H9 (cell line): ENCODE results near the gene NRG3. TPM values are rescaled to one million over a fixed set of nuclear protein-coding genes. Genes with fewer than 3 reads are reported as not detected.

Experiments
- DNase-seq: peaks from one replicate; pipeline ENCODE4 v3.0.0-alpha.2; 2017
- H2AFZ ChIP-seq: one replicate; pipeline ENCODE4 v1.6.1; 2013; ENCODE audit warnings: mild to moderate bottlenecking, low read length, control low read depth, moderate library complexity
- H2AK5ac ChIP-seq: 2 replicates; pipeline ENCODE4 v1.6.1; 2013; ENCODE audit warnings: low read length, control low read depth, mixed read lengths; ENCODE audit not compliant: insufficient read length
- H2BK120ac ChIP-seq: one replicate; pipeline ENCODE4 v1.6.1; 2013; ENCODE audit warnings: low read depth, mild to moderate bottlenecking, low read length, control low read depth, inconsistent platforms; ENCODE audit not compliant: poor library complexity, severe bottlenecking
- H2BK12ac ChIP-seq: 2 replicates; pipeline ENCODE4 v1.6.1; 2013; ENCODE audit warnings: low read length, control low read depth, mixed read lengths, low read depth; ENCODE audit not compliant: insufficient read length
- H2BK15ac ChIP-seq: 2 replicates; pipeline ENCODE4 v1.6.1; 2013; ENCODE audit warnings: low read depth, low read length, control low read depth
- H2BK20ac ChIP-seq: one replicate; pipeline ENCODE4 v1.6.1; 2013; ENCODE audit warnings: low read depth, mild to moderate bottlenecking, low read length, control low read depth, inconsistent platforms; ENCODE audit not compliant: poor library complexity, severe bottlenecking
- H2BK5ac ChIP-seq: 2 replicates; pipeline ENCODE4 v1.6.1; 2013; ENCODE audit warnings: low read length, control low read depth, mixed read lengths; ENCODE audit not compliant: insufficient read length
- H3K14ac ChIP-seq: 2 replicates; pipeline ENCODE4 v1.6.1; 2013; ENCODE audit warnings: low read length, control low read depth; ENCODE audit not compliant: insufficient read depth
- H3K18ac ChIP-seq: 2 replicates; pipeline ENCODE4 v1.6.1; 2013; ENCODE audit warnings: low read depth, mild to moderate bottlenecking, mixed read lengths, low read length, control low read depth; ENCODE audit not compliant: insufficient read length
- H3K23ac ChIP-seq: 2 replicates; pipeline ENCODE4 v1.6.1; 2013; ENCODE audit warnings: low read length, control low read depth, mixed read lengths, low read depth; ENCODE audit not compliant: insufficient read length
- H3K23me2 ChIP-seq: 2 replicates; pipeline ENCODE4 v1.6.1; 2013; ENCODE audit warnings: low read depth, mild to moderate bottlenecking, mixed read lengths, low read length, control low read depth; ENCODE audit not compliant: insufficient read length, poor library complexity, severe bottlenecking
- H3K27ac ChIP-seq: 2 replicates; pipeline ENCODE4 v1.5.1; 2013; ENCODE audit warnings: low read length, control low read depth, mixed read lengths, low read depth; ENCODE audit not compliant: insufficient read length
- H3K27me3 ChIP-seq: 2 replicates; pipeline ENCODE4 v1.6.1; 2013; ENCODE audit warnings: low read length, control low read depth, inconsistent platforms; ENCODE audit not compliant: insufficient read depth
- H3K4ac ChIP-seq: 2 replicates; pipeline ENCODE4 v1.6.1; 2013; ENCODE audit warnings: low read depth, mild to moderate bottlenecking, control low read depth, inconsistent platforms, low read length, moderate library complexity
- H3K4me1 ChIP-seq: 2 replicates; pipeline ENCODE4 v1.6.1; 2013; ENCODE audit warnings: low read length, control low read depth, inconsistent platforms; ENCODE audit not compliant: insufficient read depth
- H3K4me2 ChIP-seq: 2 replicates; pipeline ENCODE4 v1.6.1; 2013; ENCODE audit warnings: low read length, control low read depth, mixed read lengths; ENCODE audit not compliant: insufficient read length, insufficient read depth
- H3K56ac ChIP-seq: 2 replicates; pipeline ENCODE4 v1.6.1; 2013; ENCODE audit warnings: low read depth, mild to moderate bottlenecking, mixed read lengths, low read length, control low read depth; ENCODE audit not compliant: insufficient read length
- H3K79me1 ChIP-seq: 2 replicates; pipeline ENCODE4 v1.6.1; 2013; ENCODE audit warnings: low read depth, mild to moderate bottlenecking, moderate library complexity, low read length, control low read depth, inconsistent platforms; ENCODE audit not compliant: insufficient read depth, poor library complexity, severe bottlenecking
- H3K79me2 ChIP-seq: 2 replicates; pipeline ENCODE4 v1.6.1; 2013; ENCODE audit warnings: low read length, control low read depth, inconsistent platforms; ENCODE audit not compliant: insufficient read depth
- H3K9ac ChIP-seq: 2 replicates; pipeline ENCODE4 v1.6.1; 2013; ENCODE audit warnings: low read length, control low read depth, mixed read lengths; ENCODE audit not compliant: insufficient read length; ENCODE audit errors: extremely low read depth
- H3K9me3 ChIP-seq: one replicate; pipeline ENCODE4 v1.6.1; 2013; ENCODE audit warnings: low read depth, low read length, inconsistent platforms; ENCODE audit not compliant: control insufficient read depth
- H3T11ph ChIP-seq: one replicate; pipeline ENCODE4 v1.6.1; 2013; ENCODE audit warnings: mild to moderate bottlenecking, low read length, control low read depth, inconsistent platforms
- H4K20me1 ChIP-seq: one replicate; pipeline ENCODE4 v1.6.1; 2013; ENCODE audit not compliant: control insufficient read depth, insufficient read length, insufficient read depth
- H4K5ac ChIP-seq: 2 replicates; pipeline ENCODE4 v1.6.1; 2013; ENCODE audit warnings: low read depth, mild to moderate bottlenecking, mixed read lengths, low read length, control low read depth; ENCODE audit not compliant: insufficient read length
- H4K8ac ChIP-seq: replicated peaks from 2 replicates; pipeline ENCODE4 v1.6.1; 2013; ENCODE audit warnings: low read length, control low read depth, mixed read lengths, low read depth; ENCODE audit not compliant: insufficient read length
- H4K91ac ChIP-seq: 2 replicates; pipeline ENCODE4 v1.6.1; 2013; ENCODE audit warnings: low read depth, mild to moderate bottlenecking, moderate library complexity, mixed read lengths, low read length, control low read depth; ENCODE audit not compliant: insufficient read length
- H3K27ac Mint-ChIP-seq, 3 experiments: 2 replicates in 2 of 3; 3 replicates in 1 of 3; pipeline ENCODE4 v1.8.0; 2020 to 2021; ENCODE audit warnings: mixed read lengths in 3 of 3, mild to moderate bottlenecking in 1 of 3, moderate library complexity in 1 of 3
- H3K27me3 Mint-ChIP-seq: 2 replicates; pipeline ENCODE4 v1.8.0; 2021; ENCODE audit warnings: low read depth, mild to moderate bottlenecking, moderate library complexity, mixed read lengths
- H3K36me3 Mint-ChIP-seq, 3 experiments: 2 replicates in 2 of 3; 3 replicates in 1 of 3; pipeline ENCODE4 v1.8.0; 2020 to 2021; ENCODE audit warnings: low read depth in 3 of 3, mixed read lengths in 3 of 3; ENCODE audit not compliant: insufficient read depth in 1 of 3
- H3K4me1 Mint-ChIP-seq, 2 experiments: 2 replicates each; pipeline ENCODE4 v1.8.0; 2020; ENCODE audit warnings: mixed read lengths in 2 of 2
- H3K4me3 Mint-ChIP-seq, 2 experiments: 2 replicates in 1 of 2; 3 replicates in 1 of 2; pipeline ENCODE4 v1.8.0; 2020 to 2021; ENCODE audit warnings: mild to moderate bottlenecking in 2 of 2, mixed read lengths in 2 of 2, moderate library complexity in 1 of 2
- H3K9me3 Mint-ChIP-seq, 2 experiments: 2 replicates in 1 of 2; 3 replicates in 1 of 2; pipeline ENCODE4 v1.8.0; 2020; ENCODE audit warnings: mild to moderate bottlenecking in 2 of 2, mixed read lengths in 2 of 2, moderate library complexity in 1 of 2
- WGBS: extraction: QIAGEN DNeasy Blood & Tissue Kit; methylation state at CpG from one replicate; pipeline ENCODE4 v1.1.7; 2013; ENCODE audit warnings: missing lambda C conversion rate, low lambda C conversion rate, mixed read lengths; ENCODE audit not compliant: insufficient read length; ENCODE audit errors: extremely low coverage; 5-methylcytosine and 5-hydroxymethylcytosine counted together
- total RNA-seq: library from RNA; stranded (reverse); gene quantifications from 2 replicates; pipeline ENCODE4 v1.2.1, GENCODE V29; 2021
- TF ChIP-seq, protein P1 (sequence below): fragments of 200-600 bp; sonication (generic); conservative IDR thresholded peaks from 3 replicates; pipeline ENCODE4 v1.8.0; 2021; ENCODE audit warnings: antibody characterized with exemption, mild to moderate bottlenecking

Gene NRG3
- total RNA-seq, 1 experiment from 2014 or later, result 1.6 TPM

DNA sequence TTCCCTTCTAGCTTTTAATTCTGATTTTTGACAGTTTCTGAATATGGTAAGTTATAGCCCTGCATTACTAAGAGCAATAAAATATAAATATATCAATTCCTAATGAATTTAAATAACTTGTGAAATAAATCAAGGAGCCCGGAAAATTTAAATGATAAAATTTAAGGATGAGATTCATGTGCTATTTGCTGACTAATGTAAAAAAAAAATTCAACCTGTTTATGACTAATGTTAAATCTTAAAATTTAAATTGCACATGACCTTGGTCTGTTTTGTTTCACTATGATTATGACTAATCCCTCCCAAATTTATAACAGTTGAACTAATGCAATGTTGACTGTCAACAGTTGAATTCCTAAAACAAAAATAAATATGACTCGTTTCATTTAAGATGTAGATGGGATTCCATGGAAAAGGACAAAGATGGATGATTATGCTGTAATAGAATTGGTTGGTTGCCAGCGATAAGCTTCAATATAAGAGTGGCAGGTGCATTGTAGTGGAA is 419.9 kb downstream of the NRG3 start:
- no peaks in the 10 kb centered on the region; a peak in 1 of 5 replicates for H3K9me3 Mint-ChIP-seq
- no peak overlapping the region for H4K91ac ChIP-seq

More for the DNA sequence above, 419.9 kb downstream of the NRG3 start:
- Mint-ChIP-seq H3K36me3 (no peaks in the 10 kb centered on the region), H3K4me3 (no peak overlapping the region), H3K4me1 (no peaks in the 10 kb centered on the region), H3K27ac (no peak overlapping the region), H3K27me3 (no peaks in the 10 kb centered on the region)
- Histone ChIP-seq H2AK5ac (no peak overlapping the region), H3K4ac (no peak overlapping the region), H2BK20ac (no peak overlapping the region), H3K4me1 (no peaks in the 10 kb centered on the region), H3K79me1 (no peaks in the 10 kb centered on the region), H2BK120ac (no peak overlapping the region), H2BK15ac (no peak overlapping the region), H3K23ac (no peak overlapping the region), H3K9me3 (no peaks in the 10 kb centered on the region), H3K18ac (no peak overlapping the region), H3K56ac (no peak overlapping the region), H2BK12ac (no peak overlapping the region), H3K9ac (no peak overlapping the region), H3K27ac (no peak overlapping the region), H3K23me2 (no peaks in the 10 kb centered on the region), H2AFZ (no peak overlapping the region), H4K8ac (no peak overlapping the region), H2BK5ac (no peak overlapping the region), H3K14ac (no peak overlapping the region), H3K79me2 (no peaks in the 10 kb centered on the region), H4K20me1 (no peaks in the 10 kb centered on the region), H3K4me2 (no peak overlapping the region), H3T11ph (no peak overlapping the region), H3K27me3 (no peaks in the 10 kb centered on the region), H4K5ac (no peak overlapping the region)
- WGBS, result no CpG with 5 or more reads among the region's 3 CpGs
- TF ChIP-seq, protein P1, sequence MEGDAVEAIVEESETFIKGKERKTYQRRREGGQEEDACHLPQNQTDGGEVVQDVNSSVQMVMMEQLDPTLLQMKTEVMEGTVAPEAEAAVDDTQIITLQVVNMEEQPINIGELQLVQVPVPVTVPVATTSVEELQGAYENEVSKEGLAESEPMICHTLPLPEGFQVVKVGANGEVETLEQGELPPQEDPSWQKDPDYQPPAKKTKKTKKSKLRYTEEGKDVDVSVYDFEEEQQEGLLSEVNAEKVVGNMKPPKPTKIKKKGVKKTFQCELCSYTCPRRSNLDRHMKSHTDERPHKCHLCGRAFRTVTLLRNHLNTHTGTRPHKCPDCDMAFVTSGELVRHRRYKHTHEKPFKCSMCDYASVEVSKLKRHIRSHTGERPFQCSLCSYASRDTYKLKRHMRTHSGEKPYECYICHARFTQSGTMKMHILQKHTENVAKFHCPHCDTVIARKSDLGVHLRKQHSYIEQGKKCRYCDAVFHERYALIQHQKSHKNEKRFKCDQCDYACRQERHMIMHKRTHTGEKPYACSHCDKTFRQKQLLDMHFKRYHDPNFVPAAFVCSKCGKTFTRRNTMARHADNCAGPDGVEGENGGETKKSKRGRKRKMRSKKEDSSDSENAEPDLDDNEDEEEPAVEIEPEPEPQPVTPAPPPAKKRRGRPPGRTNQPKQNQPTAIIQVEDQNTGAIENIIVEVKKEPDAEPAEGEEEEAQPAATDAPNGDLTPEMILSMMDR, result no peak
- no peak for DNase-seq
